ENCODE results near the gene BTF3.
"Not testable (repeated sequence)": the region's sequence is repeated elsewhere in the genome, so short reads cannot be mapped to it uniquely, and the experiment has no call there.

BTF3 gene

DNA sequence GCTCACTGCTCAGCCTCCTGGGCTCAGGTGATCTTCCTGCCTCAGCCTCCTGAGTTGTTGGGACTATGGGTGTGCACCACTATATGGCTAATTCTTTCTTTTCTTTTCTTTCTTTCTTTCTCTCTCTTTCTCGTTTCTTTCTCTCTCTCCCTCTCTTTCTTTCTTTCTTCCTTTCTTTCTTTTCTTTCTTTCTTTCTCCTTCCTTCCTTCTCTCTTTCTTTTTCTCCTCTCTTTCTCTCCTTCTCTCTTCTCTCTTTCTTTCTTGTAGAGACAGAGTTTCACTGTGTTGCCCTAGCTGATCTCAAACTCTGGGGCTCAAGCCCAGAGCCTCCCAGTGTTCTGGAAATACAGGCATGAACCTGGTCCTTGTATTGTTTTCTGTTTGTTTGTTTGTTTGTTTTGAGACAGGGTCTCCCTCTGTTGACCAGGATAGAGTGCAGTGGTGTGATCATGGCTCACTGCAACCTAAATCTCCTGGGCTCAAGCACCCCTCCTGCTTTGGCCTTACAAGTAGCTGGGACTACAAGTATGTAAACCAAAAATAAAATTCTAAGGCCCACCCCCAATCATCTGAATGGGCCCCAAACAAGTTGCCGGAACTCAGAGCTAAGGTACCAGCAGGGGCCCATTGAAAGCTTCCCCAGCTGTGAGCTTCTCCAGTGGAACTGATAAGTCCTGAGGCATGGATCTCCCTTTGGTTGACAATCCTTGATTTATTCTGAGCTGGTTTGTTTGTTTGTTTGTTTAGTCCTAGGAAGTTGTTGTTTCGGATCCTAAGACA lies 11.9 kb upstream of the BTF3 start:
- Histone ChIP-seq H3K4me3 (ENCODE audit: low read depth in 1 of 2, low read length in 2 of 2) (no peak overlapping the region), H3K36me3 (ENCODE audit: insufficient read depth, low read length) (no peaks in the 10 kb centered on the region), H3K27me3 (ENCODE audit: insufficient read depth, low read length, poor library complexity) (peaks cover 3% of the 10 kb centered on the region), H3K79me2 (ENCODE audit: insufficient read depth, low read length) (no peaks in the 10 kb centered on the region), H2AFZ (ENCODE audit: low read depth, low read length) (no peak overlapping the region), H3K9me3 (ENCODE audit: insufficient read depth, low read length, severe bottlenecking) (no peaks in the 10 kb centered on the region), H3K4me2 (ENCODE audit: insufficient read depth, low read length) (no peak overlapping the region), H3K27ac (ENCODE audit: low read length) (no peak overlapping the region), H4K20me1 (ENCODE audit: insufficient read depth, low read length) (no peaks in the 10 kb centered on the region), H3K9ac (ENCODE audit: low read depth, low read length) (no peak overlapping the region), H3K4me1 (ENCODE audit: insufficient read depth, low read length) (no peaks in the 10 kb centered on the region)
- TF ChIP-seq EZH2 (IDR thresholded peaks at IDR 0.05; ENCODE audit: borderline replicate concordance, low read depth, low read length, severe bottlenecking), result no peak
- DNase-seq (no peak), ATAC-seq (ENCODE audit: insufficient read depth, low read depth) (no peak)

DNA sequence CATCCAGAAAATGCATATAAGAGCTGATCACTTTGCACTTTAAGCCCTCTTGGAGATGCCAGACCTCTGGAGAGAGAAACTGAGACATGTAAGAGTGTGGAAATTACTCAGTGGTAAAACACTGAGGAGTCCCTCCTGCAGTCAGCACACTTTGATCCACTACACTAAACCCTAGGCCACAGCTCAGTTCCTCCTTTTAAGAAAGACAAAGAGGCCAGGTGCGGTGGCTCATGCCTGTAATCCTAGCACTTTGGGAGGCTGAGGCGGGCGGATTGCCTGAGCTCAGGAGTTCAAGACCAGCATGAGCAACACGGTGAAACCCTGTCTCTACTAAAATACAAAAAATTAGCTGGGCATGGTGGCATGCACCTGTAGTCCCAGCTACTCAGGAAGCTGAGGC lies 11.0 kb upstream of the BTF3 start:
- H3K4me3 ChIP-seq (ENCODE audit: low read depth in 1 of 2, low read length in 2 of 2); H2AFZ ChIP-seq (ENCODE audit: low read depth, low read length); H3K9me3 ChIP-seq (ENCODE audit: insufficient read depth, low read length, severe bottlenecking); H3K36me3 ChIP-seq (ENCODE audit: insufficient read depth, low read length); H3K9ac ChIP-seq (ENCODE audit: low read depth, low read length); H3K4me1 ChIP-seq (ENCODE audit: insufficient read depth, low read length); H3K4me2 ChIP-seq (ENCODE audit: insufficient read depth, low read length); H3K27me3 ChIP-seq (ENCODE audit: insufficient read depth, low read length, poor library complexity); DNase-seq; ATAC-seq (ENCODE audit: insufficient read depth, low read depth); H3K79me2 ChIP-seq (ENCODE audit: insufficient read depth, low read length); H4K20me1 ChIP-seq (ENCODE audit: insufficient read depth, low read length); H3K27ac ChIP-seq (ENCODE audit: low read length): not testable (repeated sequence)

DNA sequence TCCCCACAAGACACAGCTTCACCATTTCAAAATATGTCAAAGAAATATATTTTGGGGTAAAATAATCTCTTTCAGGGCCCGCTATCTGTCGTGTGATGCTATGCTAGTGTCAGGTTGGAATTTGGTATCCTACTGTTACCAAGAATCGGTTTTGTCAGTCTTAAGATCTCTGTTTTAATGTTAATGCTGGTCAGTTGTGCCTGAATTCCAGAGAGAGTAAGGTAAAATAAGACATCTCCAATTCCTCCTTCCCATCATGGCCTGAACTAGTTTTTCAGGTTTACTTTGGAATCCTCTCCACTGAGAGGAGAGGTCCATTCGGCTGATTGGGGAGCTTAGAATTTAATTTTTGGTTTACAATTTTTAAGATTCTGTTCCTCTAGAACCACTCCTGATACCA lies 10.4 kb upstream of the BTF3 start:
- Histone ChIP-seq H3K4me3 (ENCODE audit: low read depth in 1 of 2, low read length in 2 of 2) (no peak overlapping the region), H3K79me2 (ENCODE audit: insufficient read depth, low read length) (no peaks in the 10 kb centered on the region), H3K9ac (ENCODE audit: low read depth, low read length) (no peak overlapping the region), H3K27ac (ENCODE audit: low read length) (no peak overlapping the region), H2AFZ (ENCODE audit: low read depth, low read length) (no peak overlapping the region), H3K27me3 (ENCODE audit: insufficient read depth, low read length, poor library complexity) (peaks cover 3% of the 10 kb centered on the region), H3K4me2 (ENCODE audit: insufficient read depth, low read length) (no peak overlapping the region), H3K4me1 (ENCODE audit: insufficient read depth, low read length) (no peaks in the 10 kb centered on the region), H4K20me1 (ENCODE audit: insufficient read depth, low read length) (no peaks in the 10 kb centered on the region), H3K36me3 (ENCODE audit: insufficient read depth, low read length) (no peaks in the 10 kb centered on the region), H3K9me3 (ENCODE audit: insufficient read depth, low read length, severe bottlenecking) (no peaks in the 10 kb centered on the region)
- ATAC-seq (ENCODE audit: insufficient read depth, low read depth), result no peak
- TF ChIP-seq EZH2 (IDR thresholded peaks at IDR 0.05; ENCODE audit: borderline replicate concordance, low read depth, low read length, severe bottlenecking), result no peak
- TF ChIP-seq, protein P1, sequence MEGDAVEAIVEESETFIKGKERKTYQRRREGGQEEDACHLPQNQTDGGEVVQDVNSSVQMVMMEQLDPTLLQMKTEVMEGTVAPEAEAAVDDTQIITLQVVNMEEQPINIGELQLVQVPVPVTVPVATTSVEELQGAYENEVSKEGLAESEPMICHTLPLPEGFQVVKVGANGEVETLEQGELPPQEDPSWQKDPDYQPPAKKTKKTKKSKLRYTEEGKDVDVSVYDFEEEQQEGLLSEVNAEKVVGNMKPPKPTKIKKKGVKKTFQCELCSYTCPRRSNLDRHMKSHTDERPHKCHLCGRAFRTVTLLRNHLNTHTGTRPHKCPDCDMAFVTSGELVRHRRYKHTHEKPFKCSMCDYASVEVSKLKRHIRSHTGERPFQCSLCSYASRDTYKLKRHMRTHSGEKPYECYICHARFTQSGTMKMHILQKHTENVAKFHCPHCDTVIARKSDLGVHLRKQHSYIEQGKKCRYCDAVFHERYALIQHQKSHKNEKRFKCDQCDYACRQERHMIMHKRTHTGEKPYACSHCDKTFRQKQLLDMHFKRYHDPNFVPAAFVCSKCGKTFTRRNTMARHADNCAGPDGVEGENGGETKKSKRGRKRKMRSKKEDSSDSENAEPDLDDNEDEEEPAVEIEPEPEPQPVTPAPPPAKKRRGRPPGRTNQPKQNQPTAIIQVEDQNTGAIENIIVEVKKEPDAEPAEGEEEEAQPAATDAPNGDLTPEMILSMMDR (IDR thresholded peaks at IDR 0.05; ENCODE audit: borderline replicate concordance, extremely low read depth, low read length, poor library complexity, severe bottlenecking), result no peak
- DNase-seq, result no peak

DNA sequence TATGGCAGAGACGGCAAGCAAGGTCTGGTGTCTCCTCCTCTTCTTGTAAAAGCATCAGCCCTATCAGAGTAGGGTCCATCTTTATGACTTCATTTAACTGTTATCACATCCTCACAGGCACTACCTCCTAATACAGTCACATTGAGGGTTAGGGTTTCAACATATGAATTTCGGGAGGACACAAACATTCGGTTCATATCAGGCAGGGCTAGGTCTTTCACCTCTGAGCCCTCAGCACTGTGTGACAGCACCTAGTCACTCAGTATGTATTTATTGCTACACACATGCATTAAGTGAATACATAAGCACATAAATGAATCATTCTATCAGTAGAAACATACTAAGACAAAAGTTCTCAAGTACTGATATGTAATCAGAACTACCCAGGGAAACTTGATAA lies 9.4 kb upstream of the BTF3 start:
- DNase-seq, result no peak
- H3K9ac ChIP-seq (ENCODE audit: low read depth, low read length), result no peak overlapping the region
- H3K79me2 ChIP-seq (ENCODE audit: insufficient read depth, low read length), result no peaks in the 10 kb centered on the region
- H3K4me1 ChIP-seq (ENCODE audit: insufficient read depth, low read length), result no peaks in the 10 kb centered on the region
- H4K20me1 ChIP-seq (ENCODE audit: insufficient read depth, low read length), result no peaks in the 10 kb centered on the region
- no peak for TF ChIP-seq EZH2 (IDR thresholded peaks at IDR 0.05; ENCODE audit: borderline replicate concordance, low read depth, low read length, severe bottlenecking)
- TF ChIP-seq, protein P1 (IDR thresholded peaks at IDR 0.05; ENCODE audit: borderline replicate concordance, extremely low read depth, low read length, poor library complexity, severe bottlenecking), result no peak
- no peaks in the 10 kb centered on the region for H3K27me3 ChIP-seq (ENCODE audit: insufficient read depth, low read length, poor library complexity)
- no peak overlapping the region for H2AFZ ChIP-seq (ENCODE audit: low read depth, low read length)
- H3K36me3 ChIP-seq (ENCODE audit: insufficient read depth, low read length), result no peaks in the 10 kb centered on the region
- no peak overlapping the region for H3K4me3 ChIP-seq (ENCODE audit: low read depth in 1 of 2, low read length in 2 of 2)
- no peak for ATAC-seq (ENCODE audit: insufficient read depth, low read depth)
- no peak overlapping the region for H3K4me2 ChIP-seq (ENCODE audit: insufficient read depth, low read length)
- no peaks in the 10 kb centered on the region for H3K9me3 ChIP-seq (ENCODE audit: insufficient read depth, low read length, severe bottlenecking)
- no peak overlapping the region for H3K27ac ChIP-seq (ENCODE audit: low read length)

All from DND-41 (cell line).